Muscle of leg (tissue), 11 donors: ENCODE data around the gene CYP2W1. TPM values are rescaled to one million over a fixed set of nuclear protein-coding genes. Genes with fewer than 3 reads are reported as not detected.

Source experiments
- DNase-seq: peaks from one replicate; pipeline ENCODE4 v3.0.0; 2013
- H3K27ac ChIP-seq: one replicate; pipeline ENCODE4 v1.5.1; 2013; ENCODE audit warnings: mild to moderate bottlenecking, low read length, control low read depth
- H3K27me3 ChIP-seq: one replicate; pipeline ENCODE4 v1.6.1; 2013; ENCODE audit warnings: low read length; ENCODE audit not compliant: control insufficient read depth, insufficient read depth
- H3K36me3 ChIP-seq: one replicate; pipeline ENCODE4 v1.6.1; 2013; ENCODE audit warnings: low read length; ENCODE audit not compliant: control insufficient read depth, insufficient read depth
- H3K4me1 ChIP-seq: one replicate; pipeline ENCODE4 v1.6.1; 2013; ENCODE audit warnings: low read length; ENCODE audit not compliant: control insufficient read depth, insufficient read depth
- H3K4me3 ChIP-seq: one replicate; pipeline ENCODE4 v1.5.1; 2013; ENCODE audit warnings: low read length, control low read depth
- H3K9me3 ChIP-seq: replicated peaks from 2 replicates; pipeline ENCODE4 v1.6.1; 2013; ENCODE audit warnings: low read depth, low read length; ENCODE audit not compliant: control insufficient read depth
- WGBS: methylation state at CpG from one replicate; pipeline ENCODE4 v1.1.5; 2013; ENCODE audit warnings: missing lambda C conversion rate; ENCODE audit not compliant: insufficient coverage; 5-methylcytosine and 5-hydroxymethylcytosine counted together
- polyA plus RNA-seq, 8 donors: library from polyadenylated mRNA; unstranded; fragments of 120-200 nt; gene quantifications; one replicate each; pipeline versions ENCODE4 v1.2.1 to v1.2.3, GENCODE V29; 2013; ENCODE audit warnings: inconsistent platforms in 1 of 8, low replicate concordance in 1 of 8; ENCODE audit not compliant: insufficient read length in 8 of 8, insufficient read depth in 1 of 8
- total RNA-seq: library from RNA; stranded (reverse); fragments of 120-200 nt; gene quantifications from one replicate; pipeline ENCODE4 v1.2.4, GENCODE V29; 2013

The CYP2W1 gene
- total and polyA plus RNA-seq, 9 donors, result 0.62 to 26.3 (median 0.84) TPM

- Histone ChIP-seq H3K27ac (no peak overlapping the region), H3K4me1 (peaks cover 28% of the 10 kb centered on the region), H3K36me3 (peaks cover 25% of the 10 kb centered on the region), H3K27me3 (no peaks in the 10 kb centered on the region), H3K9me3 (peaks cover 6% of the 10 kb centered on the region), H3K4me3 (no peak overlapping the region)
- DNase-seq, result no peak
- WGBS, result 91% methylated on average over 13 of the region's 13 CpGs
These were observed 35.3 kb downstream of the CYP2W1 start for GRCh38 chr7:1018334-1018695.

- DNase-seq, result no peak
- Histone ChIP-seq H3K27me3 (no peaks in the 10 kb centered on the region), H3K27ac (no peak overlapping the region), H3K36me3 (peaks cover 25% of the 10 kb centered on the region), H3K9me3 (peaks cover 6% of the 10 kb centered on the region), H3K4me1 (peaks cover 37% of the 10 kb centered on the region), H3K4me3 (no peak overlapping the region)
- 84% methylated on average over 10 of the region's 14 CpGs for WGBS
These were observed 36.3 kb downstream of the CYP2W1 start for GRCh38 chr7:1019255-1019785.

DNA sequence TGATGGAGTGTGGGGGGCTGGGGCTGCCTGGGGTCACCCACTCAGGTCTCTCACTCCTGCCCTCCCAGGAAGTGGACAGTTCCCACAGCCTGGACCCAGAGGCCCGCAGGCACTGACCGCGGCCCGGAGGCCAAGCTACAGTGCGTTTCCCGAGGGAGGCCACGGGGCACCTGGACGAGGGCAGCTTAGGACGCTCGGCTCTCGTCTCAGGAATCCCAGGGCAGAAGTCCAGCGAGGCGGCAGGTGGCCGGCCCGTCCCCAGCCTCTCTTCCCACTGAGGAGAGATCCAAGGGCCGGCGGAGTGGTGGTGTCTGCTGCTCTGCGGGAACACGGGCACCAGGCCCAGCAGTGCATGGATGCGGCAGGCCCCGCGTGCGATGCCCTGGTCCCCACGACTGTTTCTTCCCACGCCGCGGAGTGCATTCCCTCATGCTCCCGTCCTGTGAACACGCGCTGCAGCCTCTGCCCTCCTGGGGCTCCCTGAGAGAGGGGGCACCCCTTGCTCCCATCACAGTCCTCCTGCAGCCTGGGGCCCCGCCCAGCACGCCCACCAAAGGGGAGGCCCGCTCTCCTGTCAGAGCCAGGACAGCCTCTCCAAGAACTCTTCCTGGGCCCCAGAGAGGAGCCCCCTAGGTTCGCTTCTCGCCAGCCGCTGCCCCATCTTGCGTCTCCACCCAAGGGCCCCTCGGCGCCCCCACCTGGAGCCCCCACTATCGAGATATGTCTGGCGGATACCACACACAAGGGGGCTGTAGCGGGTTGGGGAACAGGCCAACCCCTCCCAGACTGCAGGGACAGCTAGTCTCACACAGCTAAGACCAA, 37.0 kb downstream of the CYP2W1 start:
- H3K27me3 ChIP-seq, result no peaks in the 10 kb centered on the region
- DNase-seq, result no peak
- H3K36me3 ChIP-seq, result peaks cover 31% of the 10 kb centered on the region
- H3K27ac ChIP-seq, result no peak overlapping the region
- H3K4me1 ChIP-seq, result peaks cover 43% of the 10 kb centered on the region
- H3K9me3 ChIP-seq, result peaks cover 6% of the 10 kb centered on the region
- no peak overlapping the region for H3K4me3 ChIP-seq
- 83% methylated on average over 27 of the region's 42 CpGs for WGBS

- Histone ChIP-seq H3K27ac (no peak overlapping the region), H3K9me3 (peaks cover 6% of the 10 kb centered on the region), H3K36me3 (peaks cover 39% of the 10 kb centered on the region), H3K4me3 (no peak overlapping the region), H3K27me3 (no peaks in the 10 kb centered on the region), H3K4me1 (peaks cover 48% of the 10 kb centered on the region)
- 91% methylated on average over 6 of the region's 7 CpGs for WGBS
- no peak for DNase-seq
These were observed 37.9 kb downstream of the CYP2W1 start for GRCh38 chr7:1020849-1021251.

- H3K4me1 ChIP-seq, result peaks cover 53% of the 10 kb centered on the region
- peaks cover 44% of the 10 kb centered on the region for H3K36me3 ChIP-seq
- H3K9me3 ChIP-seq, result peaks cover 6% of the 10 kb centered on the region
- H3K27ac ChIP-seq, result no peak overlapping the region
- no peak overlapping the region for H3K4me3 ChIP-seq
- no peak for DNase-seq
- H3K27me3 ChIP-seq, result no peaks in the 10 kb centered on the region
- WGBS, result 100% methylated on average over 4 of the region's 7 CpGs
These were observed 38.4 kb downstream of the CYP2W1 start for GRCh38 chr7:1021366-1021765.

- Histone ChIP-seq H3K36me3 (peaks cover 46% of the 10 kb centered on the region), H3K27ac (no peak overlapping the region), H3K4me1 (peaks cover 58% of the 10 kb centered on the region), H3K4me3 (no peak overlapping the region), H3K27me3 (no peaks in the 10 kb centered on the region), H3K9me3 (peaks cover 6% of the 10 kb centered on the region)
- no peak for DNase-seq
- 93% methylated on average over 24 of the region's 25 CpGs for WGBS
These were observed 39.0 kb downstream of the CYP2W1 start for GRCh38 chr7:1021931-1022330.

DNA sequence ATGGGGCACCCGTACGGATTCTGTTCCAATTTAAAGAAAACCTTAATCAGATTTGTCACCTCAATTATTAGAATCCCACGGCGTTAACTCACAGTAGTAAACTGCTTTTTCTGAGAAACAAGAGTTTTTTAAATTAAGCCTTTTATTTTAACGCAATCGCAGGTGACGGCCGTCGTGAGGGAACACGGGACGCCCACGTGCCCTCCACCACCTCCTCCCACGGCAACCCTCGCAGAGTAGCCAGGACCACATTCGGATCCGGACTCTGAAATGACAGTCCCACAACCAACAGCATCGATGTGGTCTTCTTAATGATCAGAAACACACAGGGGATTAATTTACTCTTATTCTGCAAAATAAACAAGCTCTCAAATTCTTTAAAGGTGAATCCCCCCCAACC, 39.4 kb downstream of the CYP2W1 start:
- 97% methylated on average over 17 of the region's 17 CpGs for WGBS
- Histone ChIP-seq H3K4me3 (no peak overlapping the region), H3K27me3 (no peaks in the 10 kb centered on the region), H3K9me3 (peaks cover 6% of the 10 kb centered on the region), H3K36me3 (peaks cover 43% of the 10 kb centered on the region), H3K4me1 (peaks cover 62% of the 10 kb centered on the region), H3K27ac (no peak overlapping the region)
- DNase-seq, result no peak

DNA sequence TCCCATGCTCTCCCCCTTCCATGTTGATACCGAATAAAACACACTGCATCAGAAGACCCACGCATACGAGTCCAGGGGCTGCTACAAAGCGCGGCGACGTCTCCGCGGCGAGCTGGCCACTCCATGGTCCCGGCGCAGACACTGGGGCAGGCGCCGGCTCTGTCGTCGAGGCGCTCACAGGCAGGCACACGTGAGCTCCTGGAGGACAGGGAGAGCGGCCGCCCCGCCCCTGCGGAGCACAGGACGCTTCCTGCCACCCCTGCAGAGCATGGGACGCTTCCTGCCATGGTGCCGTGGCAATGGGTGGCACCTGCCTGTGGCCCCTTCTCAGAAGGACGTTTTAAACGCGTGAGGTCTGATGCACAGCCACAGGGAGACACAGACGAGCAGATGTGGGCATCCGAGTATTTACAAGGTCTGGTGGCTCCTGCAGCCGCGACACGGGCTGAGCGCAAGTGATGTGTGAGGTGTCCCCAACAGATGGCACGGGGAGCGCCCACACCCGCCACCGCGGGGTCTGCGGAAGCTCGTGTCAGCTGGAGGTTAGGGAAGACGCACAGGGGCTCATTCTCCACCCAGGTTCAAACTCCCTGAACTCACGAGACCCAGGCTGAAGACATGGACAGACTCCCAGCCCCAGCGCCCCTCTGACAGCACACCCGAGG, 40.0 kb downstream of the CYP2W1 start:
- peaks cover 41% of the 10 kb centered on the region for H3K36me3 ChIP-seq

GRCh38 chr7:1024331-1024841, 41.4 kb downstream of the CYP2W1 start:
- DNase-seq, result no peak
- Histone ChIP-seq H3K27ac (no peak overlapping the region), H3K4me1 (peaks cover 73% of the 10 kb centered on the region), H3K4me3 (no peak overlapping the region), H3K36me3 (peaks cover 36% of the 10 kb centered on the region), H3K27me3 (no peaks in the 10 kb centered on the region), H3K9me3 (peaks cover 6% of the 10 kb centered on the region)
- WGBS, result 40% methylated on average over 3 of the region's 15 CpGs

More for the DNA sequence above, 40.0 kb downstream of the CYP2W1 start:
- Histone ChIP-seq H3K27ac (no peak overlapping the region), H3K4me3 (no peak overlapping the region), H3K4me1 (peaks cover 65% of the 10 kb centered on the region), H3K27me3 (no peaks in the 10 kb centered on the region), H3K9me3 (peaks cover 6% of the 10 kb centered on the region)
- no peak for DNase-seq
- 90% methylated on average over 45 of the region's 45 CpGs for WGBS
